Neuronal stem cell (in vitro differentiated cells): Measurements from ENCODE around the gene CBY1.
"Not testable (repeated sequence)": the region's sequence is repeated elsewhere in the genome, so short reads cannot be mapped to it uniquely, and the experiment has no call there.

Experiments used
- DNase-seq: peaks from one replicate; pipeline ENCODE4 v3.0.0-alpha.2; 2013; ENCODE audit warnings: low spot score
- H2AFZ ChIP-seq: one replicate; pipeline ENCODE4 v1.6.1; 2013; ENCODE audit warnings: mild to moderate bottlenecking, low read length, inconsistent platforms
- H2AK5ac ChIP-seq: 2 replicates; pipeline ENCODE4 v1.6.1; 2013; ENCODE audit warnings: low read depth, mild to moderate bottlenecking, inconsistent platforms, low read length, moderate library complexity, mixed read lengths
- H2BK120ac ChIP-seq: 2 replicates; pipeline ENCODE4 v1.6.1; 2013; ENCODE audit warnings: low read depth, mild to moderate bottlenecking, inconsistent platforms, low read length, moderate library complexity, mixed read lengths
- H2BK12ac ChIP-seq: one replicate; pipeline ENCODE4 v1.6.1; 2013; ENCODE audit warnings: low read length, inconsistent platforms
- H2BK15ac ChIP-seq: 2 replicates; pipeline ENCODE4 v1.6.1; 2013; ENCODE audit warnings: mild to moderate bottlenecking, low read length, inconsistent platforms, mixed read lengths
- H2BK5ac ChIP-seq: one replicate; pipeline ENCODE4 v1.6.1; 2013; ENCODE audit warnings: inconsistent platforms, mild to moderate bottlenecking, low read length, moderate library complexity
- H3K14ac ChIP-seq: one replicate; pipeline ENCODE4 v1.6.1; 2013; ENCODE audit warnings: low read length, inconsistent platforms
- H3K18ac ChIP-seq: 2 replicates; pipeline ENCODE4 v1.6.1; 2013; ENCODE audit warnings: low read length, inconsistent platforms
- H3K23ac ChIP-seq: 2 replicates; pipeline ENCODE4 v1.6.1; 2013; ENCODE audit warnings: low read depth, mild to moderate bottlenecking, mixed read lengths, low read length, inconsistent platforms; ENCODE audit not compliant: poor library complexity
- H3K27ac ChIP-seq: replicated peaks from 3 replicates; pipeline ENCODE4 v1.5.1; 2013; ENCODE audit warnings: low read length, inconsistent platforms
- H3K27me3 ChIP-seq, 3 experiments: 2 replicates each; pipeline ENCODE4 v1.6.1; 2013; ENCODE audit warnings: low read length in 3 of 3, mild to moderate bottlenecking in 2 of 3, inconsistent platforms in 1 of 3, low read depth in 1 of 3, mixed read lengths in 1 of 3, moderate library complexity in 1 of 3; ENCODE audit not compliant: control insufficient read depth in 3 of 3, insufficient read depth in 3 of 3
- H3K36me3 ChIP-seq, 2 donors: replicated peaks in 1 of 2; 2 replicates each; pipeline ENCODE4 v1.6.1; 2013; ENCODE audit warnings: low read length in 2 of 2; ENCODE audit not compliant: control insufficient read depth in 2 of 2, insufficient read depth in 2 of 2
- H3K4ac ChIP-seq: 2 replicates; pipeline ENCODE4 v1.6.1; 2013; ENCODE audit warnings: inconsistent platforms, mild to moderate bottlenecking, low read length, moderate library complexity
- H3K4me1 ChIP-seq, 2 donors: 1 replicate in 1 of 2; 2 replicates in 1 of 2; pipeline ENCODE4 v1.6.1; 2013; ENCODE audit warnings: low read length in 2 of 2, low read depth in 1 of 2; ENCODE audit not compliant: control insufficient read depth in 2 of 2, insufficient read depth in 1 of 2
- H3K4me2 ChIP-seq: one replicate; pipeline ENCODE4 v1.6.1; 2013; ENCODE audit warnings: mild to moderate bottlenecking, low read length, inconsistent platforms; ENCODE audit not compliant: insufficient read depth, poor library complexity, severe bottlenecking
- H3K4me3 ChIP-seq, 2 donors: 2 replicates each; pipeline ENCODE4 v1.5.1; 2013; ENCODE audit warnings: low read length in 2 of 2, mild to moderate bottlenecking in 2 of 2, inconsistent platforms in 1 of 2, moderate library complexity in 1 of 2
- H3K79me1 ChIP-seq: one replicate; pipeline ENCODE4 v1.6.1; 2013; ENCODE audit warnings: low read depth, mild to moderate bottlenecking, inconsistent platforms, low read length, moderate library complexity
- H3K9ac ChIP-seq: one replicate; pipeline ENCODE4 v1.6.1; 2013; ENCODE audit warnings: mild to moderate bottlenecking, low read depth, low read length, inconsistent platforms; ENCODE audit not compliant: poor library complexity
- H3K9me3 ChIP-seq, 2 donors: replicated peaks in 1 of 2; 2 replicates each; pipeline versions ENCODE3 to v1.6.1; 2013; ENCODE audit warnings: low read length in 2 of 2, mild to moderate bottlenecking in 2 of 2, inconsistent platforms in 1 of 2, low read depth in 1 of 2, mixed read lengths in 1 of 2, moderate library complexity in 1 of 2; ENCODE audit not compliant: control insufficient read depth in 2 of 2, insufficient read depth in 1 of 2
- H4K8ac ChIP-seq: one replicate; pipeline ENCODE4 v1.6.1; 2013; ENCODE audit warnings: low read depth, mild to moderate bottlenecking, inconsistent platforms, low read length, moderate library complexity
- H4K91ac ChIP-seq: one replicate; pipeline ENCODE4 v1.6.1; 2013; ENCODE audit warnings: low read length, low read depth, mild to moderate bottlenecking, inconsistent platforms; ENCODE audit not compliant: poor library complexity
- WGBS, 2 donors: extraction: QIAGEN DNeasy Blood & Tissue Kit; methylation state at CpG; one replicate each; pipeline ENCODE4 v1.1.7; 2013; ENCODE audit warnings: missing lambda C conversion rate in 2 of 2, mixed read lengths in 1 of 2; ENCODE audit not compliant: insufficient read length in 2 of 2, insufficient replicate concordance in 1 of 2; ENCODE audit errors: extremely low coverage in 2 of 2; 5-methylcytosine and 5-hydroxymethylcytosine counted together

Gene CBY1

GRCh38 chr22:38638216-38638615 is 18.2 kb upstream of the CBY1 start:
- H2BK12ac ChIP-seq = no peak overlapping the region
- no peak overlapping the region for H3K27ac ChIP-seq
- no peak overlapping the region for H4K91ac ChIP-seq
- no CpG with 5 or more reads among the region's 2 CpGs for WGBS, 2 donors
- H3K18ac ChIP-seq = no peak overlapping the region
- H3K79me1 ChIP-seq = peaks cover 1% of the 10 kb centered on the region
- H3K4ac ChIP-seq = no peak overlapping the region
- H2BK5ac ChIP-seq = no peak overlapping the region
- H3K4me2 ChIP-seq = no peak overlapping the region
- H2AFZ ChIP-seq = no peak overlapping the region
- no peaks in the 10 kb centered on the region for H3K4me1 ChIP-seq
- H4K8ac ChIP-seq = no peak overlapping the region
- H3K14ac ChIP-seq = no peak overlapping the region
- peaks cover 29 to 58% of the 10 kb centered on the region in 2 donors for H3K36me3 ChIP-seq
- H2AK5ac ChIP-seq = no peak overlapping the region
- H3K23ac ChIP-seq = no peak overlapping the region
- no peak overlapping the region for H2BK120ac ChIP-seq
- no peak overlapping the region for H3K4me3 ChIP-seq
- H2BK15ac ChIP-seq = no peak overlapping the region
- no peak for DNase-seq
- H3K9me3 ChIP-seq = no peaks in the 10 kb centered on the region
- no peak overlapping the region for H3K9ac ChIP-seq
- no peaks in the 10 kb centered on the region for H3K27me3 ChIP-seq

GRCh38 chr22:38638728-38639127 is 17.7 kb upstream of the CBY1 start:
- no peak overlapping the region for H3K27ac ChIP-seq
- no peak overlapping the region for H3K9ac ChIP-seq
- H2BK15ac ChIP-seq = no peak overlapping the region
- no peaks in the 10 kb centered on the region for H3K4me1 ChIP-seq
- H4K8ac ChIP-seq = no peak overlapping the region
- H3K4me3 ChIP-seq = no peak overlapping the region
- H3K36me3 ChIP-seq = peaks cover 29 to 59% of the 10 kb centered on the region in 2 donors
- no peak for DNase-seq
- WGBS, 2 donors = no CpG with 5 or more reads among the region's 3 CpGs
- no peak overlapping the region for H2AK5ac ChIP-seq
- H3K23ac ChIP-seq = no peak overlapping the region
- no peak overlapping the region for H2AFZ ChIP-seq
- no peak overlapping the region for H2BK120ac ChIP-seq
- H2BK12ac ChIP-seq = no peak overlapping the region
- no peaks in the 10 kb centered on the region for H3K9me3 ChIP-seq
- H3K79me1 ChIP-seq = peaks cover 1% of the 10 kb centered on the region
- no peak overlapping the region for H3K4me2 ChIP-seq
- H3K27me3 ChIP-seq = no peaks in the 10 kb centered on the region
- no peak overlapping the region for H4K91ac ChIP-seq
- H3K14ac ChIP-seq = no peak overlapping the region
- H3K4ac ChIP-seq = no peak overlapping the region
- no peak overlapping the region for H3K18ac ChIP-seq
- no peak overlapping the region for H2BK5ac ChIP-seq

GRCh38 chr22:38641476-38642040 is 14.9 kb upstream of the CBY1 start:
- no peaks in the 10 kb centered on the region for H3K4me1 ChIP-seq
- peaks cover 25 to 44% of the 10 kb centered on the region in 2 donors for H3K36me3 ChIP-seq
- H4K91ac ChIP-seq = no peak overlapping the region
- no peak overlapping the region for H2BK12ac ChIP-seq
- no peak overlapping the region for H2BK15ac ChIP-seq
- no peak for DNase-seq
- H3K4me3 ChIP-seq = no peak overlapping the region
- no peak overlapping the region for H4K8ac ChIP-seq
- no peak overlapping the region for H3K23ac ChIP-seq
- no peaks in the 10 kb centered on the region for H3K27me3 ChIP-seq
- no peak overlapping the region for H2AFZ ChIP-seq
- no peak overlapping the region for H3K18ac ChIP-seq
- H3K4me2 ChIP-seq = no peak overlapping the region
- H2BK120ac ChIP-seq = no peak overlapping the region
- H3K79me1 ChIP-seq = peaks cover 1% of the 10 kb centered on the region
- no peak overlapping the region for H2BK5ac ChIP-seq
- H3K27ac ChIP-seq = no peak overlapping the region
- no peak overlapping the region for H2AK5ac ChIP-seq
- H3K9ac ChIP-seq = no peak overlapping the region
- no peak overlapping the region for H3K4ac ChIP-seq
- peaks cover 0 to 2% of the 10 kb centered on the region in 2 donors for H3K9me3 ChIP-seq
- no CpG with 5 or more reads among the region's 13 CpGs for WGBS, 2 donors
- H3K14ac ChIP-seq = no peak overlapping the region

GRCh38 chr22:38644245-38644644 is 12.2 kb upstream of the CBY1 start:
- H3K9ac ChIP-seq, H3K27me3 ChIP-seq, H3K18ac ChIP-seq, H2BK15ac ChIP-seq, H2AK5ac ChIP-seq, DNase-seq, H2BK5ac ChIP-seq, H3K4me1 ChIP-seq, H2BK120ac ChIP-seq, H3K23ac ChIP-seq, H4K8ac ChIP-seq, H2BK12ac ChIP-seq, H3K4ac ChIP-seq, H4K91ac ChIP-seq, H3K14ac ChIP-seq, H3K9me3 ChIP-seq, H2AFZ ChIP-seq, H3K27ac ChIP-seq, H3K4me3 ChIP-seq, H3K4me2 ChIP-seq, H3K79me1 ChIP-seq: not testable (repeated sequence)
- WGBS, 2 donors = no CpG with 5 or more reads among the region's 5 CpGs
- peaks cover 20 to 32% of the 10 kb centered on the region in 2 donors for H3K36me3 ChIP-seq
